C4-2B (cell line): Measurements from ENCODE around the gene SCAPER.

Source experiments
- CTCF ChIP-seq: fragments of 450-650 bp; conservative IDR thresholded peaks from 2 replicates; pipeline ENCODE4 v1.5.1; 2017; ENCODE audit warnings: mild to moderate bottlenecking
- ZFX ChIP-seq: fragments of 450-650 bp; IDR thresholded peaks from 2 replicates; pipeline ENCODE4 v1.6.1; 2017

DNA sequence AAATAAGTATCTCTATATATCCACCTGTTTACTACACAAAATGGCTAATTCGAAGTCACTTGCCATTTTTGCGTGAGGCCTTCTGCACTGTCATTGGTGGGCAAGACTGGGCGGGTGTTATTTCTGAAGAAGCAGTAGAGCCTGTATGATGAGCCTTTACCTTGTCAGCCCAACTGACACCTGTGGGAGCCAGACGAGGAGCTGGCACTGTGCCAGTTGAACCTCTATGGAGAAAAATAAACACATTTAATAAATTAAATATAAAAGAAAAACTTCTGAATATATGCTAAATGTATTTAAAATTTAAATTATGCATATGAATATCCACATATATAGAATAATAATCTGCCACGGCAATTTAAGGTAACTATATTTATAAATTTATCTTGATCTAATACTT lies 109.9 kb downstream of the SCAPER start:
- TF ChIP-seq CTCF = no peak
- no peak for TF ChIP-seq ZFX
